Suprapubic skin (tissue), 4 donors: ENCODE results near the gene KDM4B.

Experiments
- EP300 ChIP-seq: sonication (generic); formaldehyde crosslinking; IDR thresholded peaks from one replicate; pipeline ENCODE4 v1.6.1; 2017; ENCODE audit warnings: antibody characterized with exemption
- POLR2A ChIP-seq, 2 donors: fragments of 450-650 bp; IDR thresholded peaks; one replicate each; pipeline ENCODE4 v1.6.1; 2017; ENCODE audit warnings: antibody characterized with exemption in 2 of 2, mild to moderate bottlenecking in 2 of 2, moderate library complexity in 2 of 2
- POLR2AphosphoS5 ChIP-seq, 3 donors: sonication (generic); formaldehyde crosslinking; IDR thresholded peaks; one replicate each; pipeline ENCODE4 v1.6.1; 2017; ENCODE audit warnings: antibody characterized with exemption in 3 of 3
- TF ChIP-seq, protein P1 (sequence below), 2 donors: fragments of 200-600 bp in 1 of 2; fragments of 450-650 bp in 1 of 2; sonication (generic) in 1 of 2; IDR thresholded peaks; one replicate each; pipeline ENCODE4 v1.5.1; 2016 to 2019; ENCODE audit warnings: antibody characterized with exemption in 2 of 2, mild to moderate bottlenecking in 1 of 2, moderate library complexity in 1 of 2

DNA sequence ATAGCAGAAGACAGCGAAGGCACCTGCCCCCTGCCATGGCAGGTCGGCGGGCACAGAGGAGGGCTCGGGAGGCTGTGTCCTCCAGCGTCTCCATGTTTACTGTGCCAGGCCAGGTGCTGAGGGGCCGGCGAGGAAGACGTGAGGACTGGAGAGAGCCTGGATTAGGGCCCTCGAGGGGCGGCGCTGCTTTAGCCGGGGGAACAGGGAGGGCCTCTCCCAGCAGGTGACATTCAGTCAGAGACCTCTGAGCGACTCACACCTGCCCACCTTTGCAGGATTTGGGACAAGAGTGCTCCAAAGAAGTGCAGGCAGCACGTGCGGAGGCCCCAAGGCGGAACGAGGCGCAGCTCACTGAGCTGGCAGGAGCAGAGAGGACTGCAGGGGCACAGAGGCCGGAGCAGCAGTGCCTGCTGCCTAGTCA lies 17.6 kb downstream of the KDM4B start:
- TF ChIP-seq, protein P1, sequence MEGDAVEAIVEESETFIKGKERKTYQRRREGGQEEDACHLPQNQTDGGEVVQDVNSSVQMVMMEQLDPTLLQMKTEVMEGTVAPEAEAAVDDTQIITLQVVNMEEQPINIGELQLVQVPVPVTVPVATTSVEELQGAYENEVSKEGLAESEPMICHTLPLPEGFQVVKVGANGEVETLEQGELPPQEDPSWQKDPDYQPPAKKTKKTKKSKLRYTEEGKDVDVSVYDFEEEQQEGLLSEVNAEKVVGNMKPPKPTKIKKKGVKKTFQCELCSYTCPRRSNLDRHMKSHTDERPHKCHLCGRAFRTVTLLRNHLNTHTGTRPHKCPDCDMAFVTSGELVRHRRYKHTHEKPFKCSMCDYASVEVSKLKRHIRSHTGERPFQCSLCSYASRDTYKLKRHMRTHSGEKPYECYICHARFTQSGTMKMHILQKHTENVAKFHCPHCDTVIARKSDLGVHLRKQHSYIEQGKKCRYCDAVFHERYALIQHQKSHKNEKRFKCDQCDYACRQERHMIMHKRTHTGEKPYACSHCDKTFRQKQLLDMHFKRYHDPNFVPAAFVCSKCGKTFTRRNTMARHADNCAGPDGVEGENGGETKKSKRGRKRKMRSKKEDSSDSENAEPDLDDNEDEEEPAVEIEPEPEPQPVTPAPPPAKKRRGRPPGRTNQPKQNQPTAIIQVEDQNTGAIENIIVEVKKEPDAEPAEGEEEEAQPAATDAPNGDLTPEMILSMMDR (IDR thresholded peaks at IDR 0.05), result no peak
- TF ChIP-seq POLR2A (IDR thresholded peaks at IDR 0.05) (no peak), EP300 (no peak), POLR2AphosphoS5 (IDR thresholded peaks at IDR 0.05) (no peak)
